GM19099 (cell line): ENCODE results near the gene SLC35F6.
A peak's percentile ranks its signal among the peaks of the same experiment; 100 is the strongest.

ENCODE experiments used
- POLR2A ChIP-seq: IDR thresholded peaks from 3 replicates; pipeline ENCODE4 v1.6.1; 2011; ENCODE audit warnings: low read depth; ENCODE audit not compliant: insufficient read length; ENCODE audit errors: extremely low read depth

Gene SLC35F6

DNA sequence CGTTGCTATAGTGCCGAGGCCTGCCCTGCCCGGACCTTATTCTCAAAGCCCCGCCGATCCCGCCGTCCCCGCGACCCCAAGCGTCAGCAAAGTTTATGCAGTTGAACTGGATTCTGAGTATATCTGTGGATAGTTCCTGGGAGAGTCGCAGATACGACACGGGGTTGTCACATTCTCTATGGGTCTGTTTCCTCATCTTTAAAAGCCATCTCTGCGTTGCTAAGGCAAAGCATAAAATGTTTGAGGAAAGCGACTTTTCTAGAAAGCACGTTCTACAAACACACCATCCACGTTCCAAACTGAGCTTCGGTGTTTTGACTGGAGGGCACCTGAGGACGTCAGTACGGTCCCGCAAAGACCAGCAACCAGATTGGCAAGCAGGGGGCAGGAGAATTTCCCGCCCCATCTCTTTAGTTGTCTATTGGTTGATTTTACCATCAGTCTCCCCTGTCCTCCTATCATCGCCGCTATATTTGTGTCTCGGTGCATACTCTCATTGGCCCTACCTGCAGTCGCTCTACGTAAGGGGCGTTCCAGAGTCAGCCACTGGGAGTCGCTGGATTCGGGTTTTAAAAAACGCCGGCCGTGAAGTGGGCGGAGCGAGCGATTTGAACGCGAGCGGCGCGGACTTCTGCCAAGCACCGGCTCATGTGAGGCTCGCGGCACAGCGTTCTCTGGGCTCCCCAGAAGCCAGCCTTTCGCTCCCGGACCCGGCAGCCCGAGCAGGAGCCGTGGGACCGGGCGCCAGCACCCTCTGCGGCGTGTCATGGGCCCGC lies 21.5 kb downstream of the SLC35F6 start, which contains the start of gene CENPA:
Gene CENPA, plus strand, starts transcription at position 626 of the 776 bp plus-strand sequence. Its CDS starts 141 bp downstream, at position 767.
- peak; percentile 79 for TF ChIP-seq POLR2A

DNA sequence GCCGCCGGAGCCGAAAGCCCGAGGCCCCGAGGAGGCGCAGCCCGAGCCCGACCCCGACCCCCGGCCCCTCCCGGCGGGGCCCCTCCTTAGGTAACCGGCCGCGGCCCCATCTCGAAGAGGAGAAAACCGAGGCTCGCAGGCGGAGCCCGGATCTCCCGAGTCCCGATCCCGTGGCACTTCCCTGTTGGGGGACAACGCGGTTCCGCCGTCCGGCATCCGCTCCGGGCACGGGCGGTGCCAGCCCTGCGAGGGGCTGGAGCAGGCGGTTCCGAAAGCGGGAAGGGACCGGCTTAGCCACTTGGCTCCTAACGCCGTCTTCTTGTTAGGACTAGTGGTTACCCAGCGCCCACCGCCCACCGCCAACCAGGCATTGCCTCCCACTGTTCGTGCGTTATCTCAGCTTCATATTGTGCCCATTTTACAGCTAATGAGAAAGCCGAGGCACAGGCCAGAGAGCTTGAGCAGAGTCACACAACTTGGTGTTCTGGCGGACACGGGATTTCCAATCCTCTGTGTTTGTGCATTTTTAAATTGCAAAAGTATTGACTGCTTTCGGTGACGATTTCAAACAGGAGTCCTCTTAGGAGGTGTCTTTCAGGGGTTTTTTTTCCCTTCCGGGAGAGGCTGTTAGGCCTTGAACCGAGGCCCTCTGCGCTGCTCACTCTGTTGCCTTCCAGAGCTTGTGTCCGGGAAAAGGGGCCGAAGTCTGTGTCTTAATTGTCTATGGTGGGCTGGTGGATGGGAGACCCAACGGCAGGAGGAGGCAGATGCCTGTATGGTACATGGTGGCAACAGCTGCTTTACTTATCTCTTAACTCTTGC lies 22.3 kb downstream of the SLC35F6 start:
- no peak for TF ChIP-seq POLR2A

DNA sequence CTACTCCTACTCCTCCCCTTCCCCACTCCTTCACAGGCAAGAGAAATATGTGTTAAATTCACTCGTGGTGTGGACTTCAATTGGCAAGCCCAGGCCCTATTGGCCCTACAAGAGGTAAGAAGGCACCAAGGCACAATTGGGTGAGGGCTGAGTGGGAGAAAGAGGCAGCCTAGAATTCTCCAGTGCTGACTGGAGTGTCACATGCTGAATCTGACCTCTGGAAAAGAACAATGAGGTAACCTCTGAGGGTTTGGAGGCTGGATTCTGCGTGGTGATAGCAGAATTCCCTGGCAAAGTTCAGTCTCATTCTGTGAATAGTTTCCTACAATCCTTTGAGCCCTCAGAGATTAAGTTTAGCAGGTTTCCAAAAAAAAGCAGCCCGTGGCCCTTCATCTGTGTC lies 28.6 kb downstream of the SLC35F6 start:
- no peak for TF ChIP-seq POLR2A

DNA sequence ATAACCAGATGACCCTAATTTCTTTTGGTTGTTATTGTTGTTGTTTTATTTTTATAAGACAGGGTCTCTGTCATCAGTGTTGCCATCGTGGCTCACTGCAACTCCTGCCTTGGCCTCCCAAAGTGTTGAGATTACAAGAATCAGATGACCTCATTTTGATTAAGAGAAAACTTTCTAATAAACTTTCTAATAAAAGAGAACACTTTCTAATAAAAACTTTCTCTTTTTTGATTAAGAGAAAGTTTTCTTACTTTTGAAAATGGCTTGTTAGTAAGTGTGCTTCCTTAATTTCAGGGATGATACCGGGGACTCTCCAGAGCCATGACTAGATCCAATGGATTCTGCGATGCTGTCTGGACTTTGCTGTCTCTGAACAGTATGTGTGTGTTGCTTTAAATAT lies 29.4 kb downstream of the SLC35F6 start:
- no peak for TF ChIP-seq POLR2A

DNA sequence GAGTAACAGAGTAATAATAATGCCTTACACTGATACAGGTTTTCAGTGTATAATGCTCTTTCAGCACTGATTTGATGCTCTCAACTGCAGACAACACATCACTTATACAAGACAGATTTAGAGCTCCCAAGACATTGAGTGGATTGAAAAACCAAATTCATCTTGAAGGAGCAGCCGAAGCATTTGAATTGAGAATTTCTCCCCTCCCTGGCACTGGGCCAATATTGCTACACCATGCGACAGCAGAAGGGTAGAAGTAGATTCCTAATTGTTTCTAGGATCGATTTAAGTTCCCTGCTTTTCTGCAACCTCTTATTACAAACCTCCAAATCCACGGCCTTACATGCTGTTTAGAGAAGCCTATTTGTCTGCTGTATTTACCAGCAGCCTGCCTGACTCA lies 37.2 kb downstream of the SLC35F6 start:
- TF ChIP-seq POLR2A: no peak

DNA sequence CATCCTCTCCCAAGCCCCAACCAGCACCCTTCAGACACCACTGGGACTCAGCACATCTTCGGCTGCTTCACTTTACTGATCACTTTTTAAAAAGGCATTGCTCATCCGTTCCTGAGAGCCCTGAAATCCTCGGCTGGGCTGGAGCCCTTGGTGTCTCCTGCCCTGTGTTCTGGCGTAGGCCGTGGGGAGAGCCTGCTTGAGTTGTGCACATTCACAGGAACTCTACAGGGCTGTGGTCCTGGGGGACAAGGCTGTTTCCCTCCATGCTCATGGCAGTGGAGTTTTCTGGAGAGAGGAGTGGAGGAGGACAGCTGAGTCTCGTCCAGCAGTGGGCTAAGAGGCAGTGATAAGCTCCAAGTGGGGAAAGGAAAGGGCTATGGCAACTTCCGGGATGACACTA lies 37.7 kb downstream of the SLC35F6 start:
- TF ChIP-seq POLR2A: no peak

DNA sequence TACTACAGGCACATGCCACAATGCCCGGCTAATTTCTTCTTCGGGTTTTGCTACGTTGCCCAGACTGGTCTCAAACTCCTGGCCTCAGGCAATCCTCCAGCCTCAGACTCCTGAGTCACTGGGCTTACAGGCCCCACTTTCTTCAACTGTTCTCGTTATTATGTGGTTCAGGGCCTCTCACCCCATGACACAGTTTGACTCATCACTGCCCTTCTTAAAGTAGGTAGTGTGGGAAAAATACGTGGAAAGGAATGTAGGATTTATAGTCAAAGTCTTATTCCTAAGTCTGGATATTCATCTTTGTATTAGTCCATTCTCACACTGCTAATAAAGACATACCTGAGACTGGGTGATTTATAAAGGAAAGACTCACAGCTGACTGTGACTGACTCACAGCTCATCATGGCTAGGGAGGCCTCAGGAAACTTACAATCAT lies 41.2 kb downstream of the SLC35F6 start:
- TF ChIP-seq POLR2A: no peak

DNA sequence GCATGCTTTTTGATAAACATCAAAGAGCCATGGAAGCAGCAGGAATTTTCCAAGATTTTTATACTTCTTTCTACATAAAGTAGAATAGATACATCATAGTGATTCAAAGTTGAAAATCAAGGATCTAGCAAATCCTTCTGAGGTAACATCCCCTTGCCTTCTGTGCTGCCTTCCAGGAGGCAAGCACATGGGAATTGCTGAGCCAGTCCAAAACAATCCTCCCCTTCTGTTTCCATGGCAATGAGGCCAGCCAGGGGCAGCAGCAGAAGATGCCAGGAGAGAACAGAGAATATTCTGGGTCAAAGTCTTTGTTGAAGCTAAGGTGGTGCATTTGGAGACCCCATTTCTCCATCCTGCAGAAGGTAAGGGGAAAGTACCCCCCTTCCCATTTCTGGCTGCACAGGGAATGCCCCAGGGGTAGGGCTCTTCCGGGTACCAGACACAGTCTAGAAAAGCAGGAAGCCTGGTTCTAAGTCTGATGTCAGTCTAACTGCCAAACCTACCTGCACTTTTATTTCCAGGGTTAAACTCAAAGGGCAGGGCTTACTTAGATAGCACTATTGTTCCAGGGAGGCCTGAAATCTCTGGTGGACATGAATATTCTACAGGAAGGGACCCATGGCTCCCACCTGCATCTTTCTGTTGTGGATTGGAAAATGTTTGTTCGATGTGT lies 43.8 kb downstream of the SLC35F6 start:
- TF ChIP-seq POLR2A: no peak

DNA sequence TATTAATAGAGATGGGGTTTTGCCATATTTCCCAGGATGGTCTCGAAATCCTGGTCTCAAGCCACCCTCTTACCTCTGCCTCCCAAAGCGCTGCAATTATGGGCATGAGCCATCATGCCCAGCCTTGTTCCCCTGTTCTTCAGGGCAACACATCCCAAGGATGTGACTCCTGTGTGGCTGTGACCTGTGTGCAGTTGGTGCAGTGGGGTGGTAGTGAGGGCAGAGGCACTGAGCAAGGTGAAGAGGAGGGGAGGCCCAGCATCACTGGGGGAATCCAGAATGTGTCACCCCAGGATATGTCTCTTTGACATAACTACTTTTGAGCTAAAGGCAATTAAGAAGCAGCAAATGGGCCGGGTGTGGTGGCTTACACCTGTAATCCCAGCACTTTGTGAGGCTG lies 45.1 kb downstream of the SLC35F6 start:
- TF ChIP-seq POLR2A: no peak

DNA sequence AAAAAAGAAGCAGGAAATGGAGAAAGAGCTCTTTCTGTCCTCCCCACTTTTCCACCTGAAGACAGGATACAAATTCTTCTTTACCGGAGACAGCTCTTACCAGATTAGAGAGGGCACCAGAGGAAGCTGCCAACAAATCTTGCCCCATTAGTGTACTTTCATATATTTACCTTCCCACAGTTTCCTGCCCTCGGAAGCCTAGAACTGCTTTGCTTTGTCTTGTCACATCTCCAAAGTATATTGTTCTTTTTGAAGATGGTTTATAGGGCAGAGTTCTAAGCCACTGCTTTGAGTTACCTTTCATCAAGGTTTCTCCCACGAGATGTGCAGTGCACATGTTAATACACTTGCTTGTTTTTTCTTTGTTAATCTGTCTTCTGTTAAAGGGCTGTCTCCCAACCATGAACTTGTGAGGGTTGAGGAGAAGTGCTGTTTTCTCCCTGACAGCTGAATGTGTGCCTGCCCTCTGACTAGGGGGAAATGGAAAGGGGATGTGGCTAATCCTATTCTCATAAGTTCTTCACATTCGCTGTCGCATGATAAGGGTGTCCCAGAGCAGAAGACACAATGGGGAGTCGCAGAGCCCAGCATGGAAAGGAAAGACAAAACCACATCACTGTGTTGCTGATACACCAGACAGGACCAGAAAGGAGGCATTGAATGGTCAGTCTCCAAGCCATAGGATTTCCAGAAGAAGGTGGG lies 45.9 kb downstream of the SLC35F6 start:
- TF ChIP-seq POLR2A: no peak

DNA sequence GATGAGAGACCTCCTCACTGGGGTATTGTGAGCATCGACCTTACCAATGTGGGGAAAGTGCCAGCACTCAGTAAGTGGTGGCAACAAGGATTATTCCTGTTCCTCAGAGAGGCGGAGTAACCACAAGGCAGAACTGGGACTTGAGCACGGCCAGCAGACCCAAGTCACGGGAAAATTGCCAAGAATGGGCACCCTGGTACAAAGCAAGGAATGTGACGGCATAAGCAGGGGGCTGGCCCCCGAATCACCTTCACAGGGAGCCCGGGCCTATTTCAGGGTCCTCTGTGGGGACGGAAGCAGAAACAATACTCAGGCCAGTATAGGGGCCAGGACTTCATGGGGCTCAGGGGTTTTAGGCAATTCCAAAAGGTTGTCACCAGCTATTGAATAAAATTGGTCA lies 47.2 kb downstream of the SLC35F6 start:
- TF ChIP-seq POLR2A: no peak

DNA sequence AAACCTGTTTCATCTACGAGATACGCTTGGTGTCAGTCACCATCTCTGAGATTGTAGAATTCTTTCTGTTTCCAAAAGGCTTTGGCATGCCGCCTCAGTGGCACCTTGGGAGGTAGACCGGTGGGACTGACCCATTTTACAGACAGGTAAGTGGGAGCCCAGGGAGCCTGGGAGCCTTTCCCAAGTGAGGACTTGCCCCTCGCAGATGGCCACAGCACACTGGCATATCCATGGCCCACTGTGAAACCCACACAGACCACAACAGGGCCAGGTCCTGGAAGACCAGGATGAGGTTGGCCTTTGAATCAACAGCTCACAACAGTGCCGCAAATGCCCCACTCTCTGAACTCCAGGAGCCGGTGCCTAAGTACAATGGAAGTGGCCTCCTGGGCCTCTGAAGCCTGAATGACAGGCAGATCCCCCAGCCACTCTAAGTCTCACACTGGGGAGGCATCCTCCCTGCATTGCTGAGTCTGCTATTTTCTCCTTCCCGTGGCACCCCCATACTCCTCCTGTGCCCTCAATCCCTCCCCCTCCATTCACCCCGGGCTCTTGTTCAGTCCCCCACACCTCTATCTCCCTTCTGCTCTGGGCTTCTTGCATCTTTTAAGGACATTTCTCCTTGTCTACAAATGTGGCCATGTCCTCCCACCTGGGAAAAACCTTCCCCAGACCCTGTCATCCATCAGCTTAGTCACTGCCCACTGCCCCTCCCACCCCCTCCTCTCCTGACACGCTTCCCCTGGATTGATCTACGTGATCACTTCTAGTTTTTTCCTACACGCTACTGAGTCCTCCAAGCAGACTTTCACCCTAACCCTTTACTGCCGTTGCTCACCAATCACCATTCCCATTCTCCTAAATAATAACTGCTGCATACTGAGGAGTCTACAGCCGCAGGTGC lies 48.0 kb downstream of the SLC35F6 start:
- TF ChIP-seq POLR2A: no peak

DNA sequence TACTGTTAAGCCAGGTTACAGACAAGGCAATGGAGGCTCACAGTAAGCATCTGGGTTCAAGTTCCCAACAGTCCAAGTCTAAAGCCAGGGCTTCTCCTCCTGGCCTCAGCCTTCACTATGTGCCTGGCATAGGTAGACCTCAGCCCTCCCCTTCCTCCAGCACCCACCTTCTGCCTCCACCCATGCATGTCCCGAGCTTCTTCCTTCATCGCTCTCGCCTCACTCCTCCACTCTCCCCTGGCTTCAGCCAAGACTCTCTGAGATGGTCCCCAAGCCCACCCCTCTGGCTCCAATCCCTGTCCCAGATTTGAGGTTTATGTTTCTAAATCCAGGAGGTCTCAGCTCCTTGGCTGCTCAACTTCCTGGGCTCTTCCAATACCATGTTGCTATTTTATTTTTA lies 48.6 kb downstream of the SLC35F6 start:
- TF ChIP-seq POLR2A: no peak

DNA sequence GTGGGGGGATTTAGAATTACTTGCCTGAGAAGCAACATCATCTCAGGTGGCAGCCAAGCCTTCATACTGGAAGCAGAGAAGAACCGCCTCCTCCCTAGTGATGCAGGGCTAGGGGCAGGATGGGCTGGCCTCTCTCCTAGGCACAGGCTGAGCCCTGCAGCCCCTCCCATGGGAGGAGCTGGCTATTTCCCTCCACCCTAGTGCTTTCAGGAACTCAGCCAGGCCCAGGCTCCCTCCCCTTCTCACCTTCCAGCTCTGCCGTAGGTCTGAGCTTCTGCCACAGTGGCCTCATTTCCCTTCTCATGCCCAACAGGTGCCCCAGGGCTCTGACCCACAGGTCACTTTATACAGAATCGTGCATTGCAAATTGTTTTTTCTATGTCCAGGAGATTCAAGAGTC lies 52.8 kb downstream of the SLC35F6 start:
- TF ChIP-seq POLR2A: no peak

DNA sequence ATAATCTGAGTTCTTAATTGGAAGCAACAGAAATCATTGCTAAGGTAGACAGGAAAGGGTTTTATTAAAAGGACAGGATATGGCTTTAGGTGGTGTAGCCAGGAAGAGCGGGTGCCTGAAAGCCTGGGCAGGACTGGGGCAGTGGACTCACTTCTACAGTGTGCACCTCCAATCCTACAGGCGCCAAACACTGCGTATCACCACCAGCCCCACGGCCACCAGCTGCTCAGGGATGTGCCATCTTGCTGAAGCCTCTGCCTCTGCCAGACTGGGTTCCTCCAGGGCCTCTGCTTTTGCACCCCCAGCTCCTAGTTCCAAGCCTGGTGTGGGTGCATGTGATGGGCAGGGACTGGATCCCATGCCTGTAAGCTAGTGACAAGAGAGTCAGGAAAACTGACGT lies 54.2 kb downstream of the SLC35F6 start:
- no peak for TF ChIP-seq POLR2A

DNA sequence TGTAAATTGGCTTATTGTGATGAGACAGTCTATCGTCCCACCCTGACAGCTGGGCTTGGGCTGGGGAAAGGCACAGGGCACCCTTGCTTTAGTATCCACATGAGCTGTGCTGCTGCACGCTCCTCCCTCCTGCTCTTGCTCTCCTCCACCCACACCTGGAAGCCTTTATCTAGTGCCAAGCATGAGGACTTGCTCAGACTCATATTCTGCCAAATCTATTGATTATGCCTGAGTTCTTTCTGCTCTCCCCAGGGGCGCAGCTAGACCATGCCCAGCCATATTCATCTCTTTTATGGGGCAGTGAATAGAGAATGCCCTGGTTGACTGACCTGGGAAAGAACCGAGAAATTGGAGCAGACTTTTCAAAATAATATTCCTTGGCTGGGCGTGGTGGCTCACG lies 54.9 kb downstream of the SLC35F6 start:
- TF ChIP-seq POLR2A: no peak
